Upper lobe of left lung (tissue), 6 donors: Measurements from ENCODE around the gene ZC3H18. TPM values are rescaled to one million over a fixed set of nuclear protein-coding genes. Genes with fewer than 3 reads are reported as not detected.

Source experiments
- ATAC-seq, 2 donors: fragments of 200-7000 bp; cut with Tn5 transposase; one replicate each; pipeline ENCODE4 v1.9.1; 2022; ENCODE audit warnings: mild to moderate bottlenecking in 2 of 2, moderate library complexity in 2 of 2; ENCODE audit not compliant: low FRiP score in 2 of 2
- DNase-seq, 2 donors: peaks; one replicate each; pipeline ENCODE4 v3.0.0-alpha.2; 2019 to 2020
- H3K27ac ChIP-seq, 4 donors: fragments of 200-600 bp; sonication (generic); one replicate each; pipeline ENCODE4 v1.5.1; 2016 to 2019
- H3K27me3 ChIP-seq, 4 donors: fragments of 200-600 bp; sonication (generic); one replicate each; pipeline ENCODE4 v1.5.1; 2017 to 2019
- H3K36me3 ChIP-seq, 4 donors: fragments of 200-600 bp; sonication (generic); one replicate each; pipeline ENCODE4 v1.5.1; 2016 to 2019
- H3K4me1 ChIP-seq, 4 donors: fragments of 200-600 bp; sonication (generic); one replicate each; pipeline ENCODE4 v1.5.1; 2018 to 2019
- H3K4me3 ChIP-seq, 4 donors: fragments of 200-600 bp; sonication (generic); one replicate each; pipeline ENCODE4 v1.5.1; 2017 to 2019; ENCODE audit warnings: mild to moderate bottlenecking in 2 of 4, moderate library complexity in 1 of 4
- H3K9me3 ChIP-seq, 4 donors: fragments of 200-600 bp; sonication (generic); one replicate each; pipeline ENCODE4 v1.5.1; 2018 to 2019
- EP300 ChIP-seq, 4 donors: sonication (generic); formaldehyde crosslinking; IDR thresholded peaks; one replicate each; pipeline ENCODE4 v1.5.1; 2017; ENCODE audit warnings: antibody characterized with exemption in 4 of 4, control low read depth in 2 of 4
- POLR2A ChIP-seq, 4 donors: fragments of 450-650 bp; IDR thresholded peaks; one replicate each; pipeline ENCODE4 v1.5.1; 2016 to 2017; ENCODE audit warnings: antibody characterized with exemption in 4 of 4, mild to moderate bottlenecking in 2 of 4
- POLR2AphosphoS5 ChIP-seq, 2 donors: sonication (generic); formaldehyde crosslinking; IDR thresholded peaks; one replicate each; pipeline ENCODE4 v1.5.1; 2017; ENCODE audit warnings: antibody characterized with exemption in 2 of 2
- WGBS, 2 donors: methylation state at CpG; one replicate each; pipeline ENCODE4 v1.1.5; 2017 to 2018; 5-methylcytosine and 5-hydroxymethylcytosine counted together
- total RNA-seq, 6 donors: library from RNA; depleted of rRNA in 4 of 6; stranded (reverse); fragments of >200 nt in 4 of 6; gene quantifications; one replicate each; pipeline versions ENCODE4 v1.1.0 to v1.2.1, GENCODE V29; 2016 to 2021
- TF ChIP-seq, protein P1 (sequence below), 6 experiments: fragments of 450-650 bp in 4 of 6; fragments of 200-600 bp in 2 of 6; sonication (generic) in 2 of 6; IDR thresholded peaks; one replicate each; pipeline ENCODE4 v1.5.1; 2016 to 2019; ENCODE audit warnings: antibody characterized with exemption in 6 of 6
- donor health status: DM: no; HTN: no; CAD: no; lungs with moderate emphysema.
- donor health status: DM: no; HTN: yes; CAD: no; lungs with severe emphysema.

The ZC3H18 gene
- total RNA-seq, 6 donors from 2014 or later: 22.0 to 74.4 (median 45.5) TPM

DNA sequence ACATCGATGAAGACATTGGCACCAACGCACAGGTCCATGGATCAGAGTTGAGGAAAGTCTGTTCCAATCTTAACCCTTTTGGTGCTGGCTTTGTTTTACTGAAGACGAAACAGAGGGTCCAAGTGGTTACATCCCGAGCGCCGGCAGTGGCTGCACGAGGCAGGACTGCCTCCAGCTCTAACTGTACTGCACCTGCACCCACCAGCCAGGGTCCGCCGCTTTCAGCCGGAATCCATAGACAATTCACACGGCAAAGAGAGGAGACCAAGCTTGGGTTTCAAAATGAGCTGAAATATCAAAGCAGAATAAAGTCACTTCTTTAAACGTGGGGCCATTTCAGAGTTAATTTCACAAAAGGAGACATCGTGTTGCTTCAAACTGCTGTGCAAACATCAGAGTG, 21.2 kb upstream of the ZC3H18 start:
- ATAC-seq: no peak

DNA sequence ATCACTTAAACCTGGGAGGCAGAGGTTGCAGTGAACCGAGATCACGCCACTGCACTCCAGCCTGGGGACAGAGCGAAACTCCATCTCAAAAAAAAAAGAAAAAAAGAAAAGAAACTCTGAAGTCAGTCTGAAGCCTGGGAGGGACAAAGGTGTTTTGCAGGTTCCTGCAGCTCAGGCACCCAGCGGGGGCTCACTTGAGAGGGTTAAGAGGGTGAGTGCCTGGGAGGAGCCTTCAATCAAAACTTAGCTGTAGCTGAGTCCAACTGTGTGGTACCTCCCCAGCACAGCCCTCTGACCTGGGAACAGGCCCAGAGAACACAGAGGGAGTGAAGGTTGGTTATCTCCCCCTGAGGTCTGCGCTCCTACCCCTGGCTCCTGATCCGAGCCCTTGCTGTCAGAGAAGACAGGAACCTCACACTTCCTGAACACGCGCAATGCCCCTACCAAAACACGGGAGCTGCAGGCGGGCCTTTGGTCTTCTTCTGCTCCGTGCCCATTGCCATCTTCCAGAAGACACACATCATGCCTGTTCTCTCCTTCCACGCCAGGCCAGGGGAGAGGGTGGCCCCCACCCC, 20.4 kb upstream of the ZC3H18 start:
- TF ChIP-seq, protein P1, sequence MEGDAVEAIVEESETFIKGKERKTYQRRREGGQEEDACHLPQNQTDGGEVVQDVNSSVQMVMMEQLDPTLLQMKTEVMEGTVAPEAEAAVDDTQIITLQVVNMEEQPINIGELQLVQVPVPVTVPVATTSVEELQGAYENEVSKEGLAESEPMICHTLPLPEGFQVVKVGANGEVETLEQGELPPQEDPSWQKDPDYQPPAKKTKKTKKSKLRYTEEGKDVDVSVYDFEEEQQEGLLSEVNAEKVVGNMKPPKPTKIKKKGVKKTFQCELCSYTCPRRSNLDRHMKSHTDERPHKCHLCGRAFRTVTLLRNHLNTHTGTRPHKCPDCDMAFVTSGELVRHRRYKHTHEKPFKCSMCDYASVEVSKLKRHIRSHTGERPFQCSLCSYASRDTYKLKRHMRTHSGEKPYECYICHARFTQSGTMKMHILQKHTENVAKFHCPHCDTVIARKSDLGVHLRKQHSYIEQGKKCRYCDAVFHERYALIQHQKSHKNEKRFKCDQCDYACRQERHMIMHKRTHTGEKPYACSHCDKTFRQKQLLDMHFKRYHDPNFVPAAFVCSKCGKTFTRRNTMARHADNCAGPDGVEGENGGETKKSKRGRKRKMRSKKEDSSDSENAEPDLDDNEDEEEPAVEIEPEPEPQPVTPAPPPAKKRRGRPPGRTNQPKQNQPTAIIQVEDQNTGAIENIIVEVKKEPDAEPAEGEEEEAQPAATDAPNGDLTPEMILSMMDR (IDR thresholded peaks at IDR 0.05): no peak
- TF ChIP-seq POLR2AphosphoS5 (IDR thresholded peaks at IDR 0.05) (no peak), EP300 (IDR thresholded peaks at IDR 0.05) (no peak), POLR2A (IDR thresholded peaks at IDR 0.05) (no peak)
- no peak for DNase-seq
- WGBS, 2 donors: 47 to 50% methylated on average over 11 to 12 of the region's 12 CpGs
- Histone ChIP-seq H3K36me3 (no peaks in the 10 kb centered on the region), H3K4me1 (peaks cover 0 to 8% (median 6%) of the 10 kb centered on the region in 4 donors), H3K4me3 (no peak overlapping the region), H3K27me3 (peaks cover 0 to 14% (median 0%) of the 10 kb centered on the region in 4 donors), H3K9me3 (no peaks in the 10 kb centered on the region), H3K27ac (no peak overlapping the region)
- peak in 1 of 2 donors; percentile 10 for ATAC-seq

More for the DNA sequence above, 21.2 kb upstream of the ZC3H18 start:
- H3K4me1 ChIP-seq: peaks cover 0 to 8% (median 6%) of the 10 kb centered on the region in 4 donors
- H3K4me3 ChIP-seq: no peak overlapping the region
- no peaks in the 10 kb centered on the region for H3K36me3 ChIP-seq
- TF ChIP-seq POLR2AphosphoS5 (IDR thresholded peaks at IDR 0.05) (no peak), EP300 (IDR thresholded peaks at IDR 0.05) (no peak), POLR2A (IDR thresholded peaks at IDR 0.05) (no peak)
- TF ChIP-seq, protein P1 (IDR thresholded peaks at IDR 0.05): no peak
- peaks cover 0 to 4% (median 2%) of the 10 kb centered on the region in 4 donors for H3K9me3 ChIP-seq
- 74 to 83% methylated on average over 13 of the region's 13 CpGs for WGBS, 2 donors
- no peak for DNase-seq
- H3K27me3 ChIP-seq: peaks cover 0 to 14% (median 0%) of the 10 kb centered on the region in 4 donors
- H3K27ac ChIP-seq: no peak overlapping the region

DNA sequence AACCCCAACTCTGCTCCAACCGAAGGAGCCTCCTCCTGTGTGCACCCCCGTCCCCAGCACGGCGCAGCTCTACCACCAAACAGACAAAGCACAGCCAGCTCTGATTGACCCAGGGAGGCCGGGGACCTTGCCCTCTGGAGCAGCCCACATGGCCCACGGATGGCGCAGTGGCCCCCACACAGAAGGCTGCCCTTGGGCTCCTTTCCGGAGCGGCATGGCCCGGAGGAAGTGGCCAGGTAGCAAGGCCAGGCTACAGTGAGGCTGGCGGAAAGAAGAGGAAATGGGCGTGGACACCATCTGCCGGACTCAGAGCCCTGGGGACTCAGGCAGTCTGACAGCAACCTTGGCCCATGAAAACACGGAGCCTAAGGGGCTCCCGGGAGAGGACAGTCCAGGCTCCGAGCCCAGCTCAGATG, 19.9 kb upstream of the ZC3H18 start:
- TF ChIP-seq EP300 (IDR thresholded peaks at IDR 0.05) (no peak), POLR2A (IDR thresholded peaks at IDR 0.05) (no peak), POLR2AphosphoS5 (IDR thresholded peaks at IDR 0.05) (no peak)
- TF ChIP-seq, protein P1 (IDR thresholded peaks at IDR 0.05): no peak
- no peaks in the 10 kb centered on the region for H3K36me3 ChIP-seq
- H3K27me3 ChIP-seq: peaks cover 0 to 13% (median 0%) of the 10 kb centered on the region in 4 donors
- ATAC-seq (peak in 1 of 2 donors; percentile 72), DNase-seq (no peak)
- H3K4me3 ChIP-seq: no peak overlapping the region
- no peaks in the 10 kb centered on the region for H3K9me3 ChIP-seq
- 43 to 53% methylated on average over 10 to 14 of the region's 16 CpGs for WGBS, 2 donors
- peaks cover 0 to 8% (median 6%) of the 10 kb centered on the region in 4 donors for H3K4me1 ChIP-seq
- no peak overlapping the region for H3K27ac ChIP-seq

DNA sequence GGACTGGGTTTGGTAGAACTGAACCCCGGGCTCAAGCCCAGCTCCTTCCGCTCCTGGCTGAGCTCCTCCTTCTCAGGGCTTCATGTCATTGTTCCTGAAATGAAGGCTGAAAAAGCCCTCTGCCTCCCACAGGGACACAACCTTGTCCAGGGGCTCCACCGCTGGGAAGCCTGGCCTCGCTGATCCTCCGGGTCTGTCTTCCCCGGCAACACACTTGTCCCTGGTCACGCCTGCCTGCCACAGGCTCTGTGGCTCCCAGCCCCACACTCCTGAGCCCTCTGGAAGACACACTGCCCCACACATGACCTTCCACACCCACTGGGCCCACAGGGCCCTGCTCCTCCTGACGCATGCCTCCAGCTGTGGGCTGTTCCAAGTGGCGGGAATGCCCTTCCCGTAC, 18.0 kb upstream of the ZC3H18 start:
- no peaks in the 10 kb centered on the region for H3K36me3 ChIP-seq
- no peak overlapping the region for H3K4me3 ChIP-seq
- no peak for ATAC-seq
- 87 to 94% methylated on average over 5 to 9 of the region's 10 CpGs for WGBS, 2 donors
- H3K4me1 ChIP-seq: peaks cover 0 to 8% (median 6%) of the 10 kb centered on the region in 4 donors
- H3K27ac ChIP-seq: no peak overlapping the region
- no peak for DNase-seq
- no peaks in the 10 kb centered on the region for H3K9me3 ChIP-seq
- TF ChIP-seq EP300 (IDR thresholded peaks at IDR 0.05) (no peak), POLR2A (IDR thresholded peaks at IDR 0.05) (no peak), POLR2AphosphoS5 (IDR thresholded peaks at IDR 0.05) (no peak)
- TF ChIP-seq, protein P1 (IDR thresholded peaks at IDR 0.05): no peak
- peaks cover 0 to 4% (median 0%) of the 10 kb centered on the region in 4 donors for H3K27me3 ChIP-seq

DNA sequence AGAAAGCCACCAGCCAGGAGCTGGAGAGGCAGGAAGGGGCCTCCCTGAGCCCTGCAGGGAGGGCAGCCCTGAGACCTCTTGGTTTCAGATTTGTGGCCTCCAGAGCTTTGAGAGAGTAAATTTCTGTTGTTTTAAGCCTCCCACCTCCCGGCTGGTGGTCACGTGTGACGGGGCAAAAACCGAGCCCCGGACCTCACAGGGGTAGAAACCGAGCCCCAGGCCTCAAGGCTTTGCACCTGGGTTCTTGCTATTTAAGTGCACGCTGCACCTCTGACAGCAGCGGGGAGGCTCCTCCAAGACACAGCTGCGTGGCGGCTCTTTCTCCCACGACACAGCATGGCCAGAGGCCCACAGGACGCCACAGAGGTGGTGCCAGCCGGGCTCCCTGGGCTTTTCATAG, 17.4 kb upstream of the ZC3H18 start:
- TF ChIP-seq POLR2A (IDR thresholded peaks at IDR 0.05): no peak
- TF ChIP-seq, protein P1 (IDR thresholded peaks at IDR 0.05): no peak
- no peak for TF ChIP-seq POLR2AphosphoS5 (IDR thresholded peaks at IDR 0.05)
- no peak for TF ChIP-seq EP300 (IDR thresholded peaks at IDR 0.05)
- DNase-seq: no peak
- H3K27me3 ChIP-seq: peaks cover 0 to 4% (median 0%) of the 10 kb centered on the region in 4 donors
- H3K4me3 ChIP-seq: no peak overlapping the region
- H3K4me1 ChIP-seq: peaks cover 0 to 8% (median 6%) of the 10 kb centered on the region in 4 donors
- ATAC-seq: no peak
- 56 to 73% methylated on average over 13 of the region's 13 CpGs for WGBS, 2 donors
- H3K36me3 ChIP-seq: no peaks in the 10 kb centered on the region
- H3K9me3 ChIP-seq: no peaks in the 10 kb centered on the region
- no peak overlapping the region for H3K27ac ChIP-seq
